Activated naive CD8-positive, alpha-beta T cell treated with anti-CD3 and anti-CD28 coated beads for 36 hours (primary cell): Measurements from ENCODE around the gene DUOX2. TPM values are rescaled to one million over a fixed set of nuclear protein-coding genes. Genes with fewer than 3 reads are reported as not detected.
"Not testable (repeated sequence)": the region's sequence is repeated elsewhere in the genome, so short reads cannot be mapped to it uniquely, and the experiment has no call there.

Experiments used
- DNase-seq: peaks from one replicate; pipeline ENCODE4 v3.0.0; 2021
- H3K27ac Mint-ChIP-seq: one replicate; pipeline ENCODE4 v1.8.0; 2022; ENCODE audit warnings: mild to moderate bottlenecking, moderate library complexity, mixed read lengths
- H3K27me3 Mint-ChIP-seq: one replicate; pipeline ENCODE4 v1.8.0; 2022; ENCODE audit warnings: mild to moderate bottlenecking, mixed read lengths
- H3K36me3 Mint-ChIP-seq: one replicate; pipeline ENCODE4 v1.8.0; 2021; ENCODE audit warnings: mild to moderate bottlenecking, mixed read lengths
- H3K4me1 Mint-ChIP-seq: one replicate; pipeline ENCODE4 v1.8.0; 2021; ENCODE audit warnings: mixed read lengths
- H3K4me3 Mint-ChIP-seq: one replicate; pipeline ENCODE4 v1.8.0; 2022; ENCODE audit warnings: mild to moderate bottlenecking, moderate library complexity, mixed read lengths
- H3K9me3 Mint-ChIP-seq: one replicate; pipeline ENCODE4 v1.8.0; 2022; ENCODE audit warnings: mixed read lengths
- total RNA-seq, 2 experiments: library from RNA; stranded (reverse); gene quantifications; one replicate each; pipeline ENCODE4 v1.2.3, GENCODE V29; 2021

Gene DUOX2
- total RNA-seq, 2 experiments from 2014 or later: not detected

DNA sequence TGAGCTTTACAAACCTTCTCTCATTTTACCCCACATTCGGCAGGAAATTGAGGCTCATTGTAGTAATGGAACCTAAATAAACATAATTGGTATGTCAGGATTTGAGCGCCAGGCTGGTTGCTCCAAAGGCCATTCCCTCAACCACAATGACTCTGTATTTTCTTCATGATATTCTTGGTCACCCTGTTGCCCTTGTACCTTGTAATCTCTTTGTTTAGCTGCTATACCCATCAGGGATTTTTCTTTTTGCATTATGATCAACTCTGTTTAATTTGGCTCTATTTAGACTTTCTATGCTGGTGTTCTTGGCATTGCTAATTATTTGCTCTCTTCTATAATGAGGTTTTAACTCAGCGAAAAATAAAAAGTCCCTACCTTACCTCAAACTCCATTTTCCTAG, 29.8 kb downstream of the DUOX2 start:
- Mint-ChIP-seq H3K36me3 (no peaks in the 10 kb centered on the region), H3K27me3 (peaks cover 13% of the 10 kb centered on the region), H3K9me3 (no peaks in the 10 kb centered on the region), H3K4me1 (no peaks in the 10 kb centered on the region), H3K27ac (no peak overlapping the region), H3K4me3 (no peak overlapping the region)
- DNase-seq: no peak

GRCh38 chr15:45083223-45083622, 30.7 kb downstream of the DUOX2 start:
- no peak overlapping the region for H3K4me3 Mint-ChIP-seq
- no peak overlapping the region for H3K27ac Mint-ChIP-seq
- no peak for DNase-seq
- no peaks in the 10 kb centered on the region for H3K9me3 Mint-ChIP-seq
- peaks cover 10% of the 10 kb centered on the region for H3K27me3 Mint-ChIP-seq
- H3K36me3 Mint-ChIP-seq: no peaks in the 10 kb centered on the region
- no peaks in the 10 kb centered on the region for H3K4me1 Mint-ChIP-seq

DNA sequence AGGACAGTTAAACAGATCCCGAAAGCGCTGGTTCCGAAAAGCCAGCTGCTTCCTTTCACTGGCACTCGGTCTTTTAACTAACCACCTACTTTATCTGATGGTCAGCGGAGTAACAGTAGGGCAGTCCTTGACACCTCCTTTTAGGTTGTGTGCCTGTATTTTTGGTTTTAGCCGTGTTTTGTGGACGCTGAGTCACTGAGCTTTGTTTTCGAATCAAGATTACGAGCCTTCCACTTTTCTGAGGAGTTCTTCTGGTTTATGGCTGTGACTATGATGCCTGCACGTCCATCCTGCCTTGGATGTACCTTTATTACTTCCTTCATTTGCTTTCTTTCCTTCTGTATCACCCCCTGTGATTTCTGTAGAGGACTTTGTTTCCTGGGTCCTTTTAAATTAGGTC, 31.6 kb downstream of the DUOX2 start:
- H3K4me3 Mint-ChIP-seq, H3K27ac Mint-ChIP-seq, H3K4me1 Mint-ChIP-seq, DNase-seq, H3K9me3 Mint-ChIP-seq, H3K36me3 Mint-ChIP-seq, H3K27me3 Mint-ChIP-seq: not testable (repeated sequence)

GRCh38 chr15:45080593-45080992, 33.4 kb downstream of the DUOX2 start:
- not testable (repeated sequence) for H3K4me3 Mint-ChIP-seq, H3K36me3 Mint-ChIP-seq, H3K9me3 Mint-ChIP-seq, H3K27me3 Mint-ChIP-seq, DNase-seq, H3K4me1 Mint-ChIP-seq, H3K27ac Mint-ChIP-seq

- H3K4me1 Mint-ChIP-seq: not testable (repeated sequence)
These were observed 34.2 kb downstream of the DUOX2 start for GRCh38 chr15:45079628-45080246.

DNA sequence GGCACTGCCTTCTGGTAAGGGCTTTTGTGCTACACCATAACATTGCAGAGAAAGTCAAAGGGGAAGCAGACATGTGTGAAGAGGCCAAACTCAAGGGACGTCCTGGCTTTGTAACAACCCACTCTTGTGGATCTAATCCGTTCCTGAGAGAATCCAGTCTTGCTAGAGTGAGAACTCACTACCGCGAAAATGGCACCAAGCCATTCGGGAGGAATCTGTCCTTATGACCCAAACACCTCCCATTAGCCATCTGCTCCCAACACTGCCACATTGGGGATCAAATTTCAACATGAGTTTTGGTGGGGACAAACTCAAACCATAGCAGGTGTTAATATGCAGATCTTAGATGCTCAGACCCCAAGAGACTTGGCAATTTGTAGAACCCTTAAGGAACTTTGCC, 34.8 kb downstream of the DUOX2 start:
- not testable (repeated sequence) for H3K4me1 Mint-ChIP-seq

More at GRCh38 chr15:45079628-45080246, 34.2 kb downstream of the DUOX2 start:
- not testable (repeated sequence) for H3K9me3 Mint-ChIP-seq, H3K36me3 Mint-ChIP-seq, DNase-seq, H3K4me3 Mint-ChIP-seq, H3K27me3 Mint-ChIP-seq, H3K27ac Mint-ChIP-seq

GRCh38 chr15:45077391-45077790, 36.6 kb downstream of the DUOX2 start:
- not testable (repeated sequence) for DNase-seq, H3K9me3 Mint-ChIP-seq, H3K4me1 Mint-ChIP-seq, H3K27me3 Mint-ChIP-seq, H3K4me3 Mint-ChIP-seq, H3K27ac Mint-ChIP-seq, H3K36me3 Mint-ChIP-seq

More for the DNA sequence above, 34.8 kb downstream of the DUOX2 start:
- H3K36me3 Mint-ChIP-seq, H3K27me3 Mint-ChIP-seq, DNase-seq, H3K4me3 Mint-ChIP-seq, H3K27ac Mint-ChIP-seq, H3K9me3 Mint-ChIP-seq: not testable (repeated sequence)

DNA sequence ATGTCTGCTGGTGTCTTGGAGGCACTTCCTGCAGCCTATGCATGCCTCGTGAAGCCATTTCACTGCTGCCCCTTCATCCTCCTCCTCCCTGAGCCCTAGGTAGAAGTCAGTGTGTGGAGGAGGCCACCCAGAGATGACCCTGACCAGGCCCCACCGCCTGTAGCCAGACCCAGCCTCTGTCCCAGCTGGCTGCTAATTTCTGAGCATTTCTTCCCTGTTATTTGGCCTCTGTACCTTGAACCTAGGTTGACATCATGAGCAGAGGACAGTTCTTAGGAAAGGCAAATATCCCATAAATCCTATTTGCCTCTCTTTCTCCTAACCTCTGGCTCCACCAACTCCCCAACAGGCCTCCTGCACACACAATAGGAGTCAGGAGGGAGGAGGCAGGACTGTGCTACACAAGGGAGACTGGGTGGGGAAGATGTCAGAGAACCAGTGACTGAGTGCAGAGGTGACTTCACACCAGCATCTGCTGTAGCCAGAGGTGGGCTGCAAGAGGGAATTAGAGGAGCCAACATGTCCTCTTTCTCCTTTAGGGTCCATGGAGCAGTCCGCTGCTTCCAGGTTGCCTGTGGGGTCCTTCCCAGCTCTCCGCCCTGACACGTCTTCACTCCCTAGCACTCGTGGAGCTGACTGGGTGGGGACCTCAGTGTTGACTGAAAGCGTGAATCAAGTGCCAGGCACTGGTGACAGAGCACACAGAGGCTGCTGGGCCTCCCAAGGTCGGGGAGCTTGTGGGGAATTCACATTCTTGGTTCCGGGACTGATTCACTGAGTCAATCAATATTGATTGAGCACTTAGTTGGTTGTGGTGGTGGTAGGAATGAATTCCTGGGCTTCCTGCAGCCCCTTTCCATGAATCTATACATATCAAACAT, 38.3 kb downstream of the DUOX2 start:
- not testable (repeated sequence) for H3K9me3 Mint-ChIP-seq, H3K27me3 Mint-ChIP-seq, DNase-seq, H3K27ac Mint-ChIP-seq, H3K36me3 Mint-ChIP-seq, H3K4me1 Mint-ChIP-seq, H3K4me3 Mint-ChIP-seq

DNA sequence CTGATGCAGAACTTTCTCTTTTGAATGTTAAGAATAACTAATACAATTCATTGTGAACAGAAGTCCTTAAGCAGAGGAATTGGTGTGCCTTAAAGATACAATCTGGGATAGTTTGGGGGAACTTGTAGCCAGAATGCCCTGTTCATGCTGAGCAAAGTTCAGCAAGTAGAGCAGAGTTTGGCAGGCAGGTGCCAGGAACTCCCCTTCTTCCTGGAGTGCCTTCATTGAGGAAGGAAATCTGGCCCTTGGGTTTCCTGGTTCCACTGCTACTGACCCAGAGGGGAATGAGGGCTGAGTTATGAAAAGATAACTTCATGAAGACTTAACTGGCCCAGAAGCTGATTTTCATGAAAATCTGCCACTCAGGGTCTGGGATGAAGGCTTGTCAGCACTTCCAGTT, 40.4 kb downstream of the DUOX2 start:
- H3K27ac Mint-ChIP-seq, H3K4me1 Mint-ChIP-seq, H3K9me3 Mint-ChIP-seq, H3K27me3 Mint-ChIP-seq, H3K4me3 Mint-ChIP-seq, DNase-seq, H3K36me3 Mint-ChIP-seq: not testable (repeated sequence)

GRCh38 chr15:45069942-45070360, 44.0 kb downstream of the DUOX2 start:
- H3K27me3 Mint-ChIP-seq, H3K27ac Mint-ChIP-seq, H3K9me3 Mint-ChIP-seq, H3K4me3 Mint-ChIP-seq, H3K36me3 Mint-ChIP-seq, DNase-seq, H3K4me1 Mint-ChIP-seq: not testable (repeated sequence)

DNA sequence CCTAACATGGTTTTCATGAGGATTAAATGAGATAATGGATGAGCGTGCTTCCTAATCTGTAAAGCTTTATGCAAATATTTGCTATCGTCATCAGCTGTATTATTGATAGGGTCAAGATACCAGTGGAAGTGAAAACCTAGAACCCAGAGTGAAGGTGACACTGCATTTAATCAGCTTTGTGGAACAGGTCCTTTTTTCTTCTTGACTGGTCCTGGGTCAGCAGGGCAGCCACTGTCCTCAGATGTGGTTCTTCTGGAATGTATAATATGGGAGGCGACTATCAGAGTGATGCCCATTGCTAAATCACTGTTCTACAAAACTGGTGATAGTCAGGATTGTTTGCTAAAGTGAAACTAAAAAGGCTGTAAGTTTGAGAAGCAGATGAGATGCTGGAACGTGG, 49.6 kb downstream of the DUOX2 start:
- no peak for DNase-seq
- H3K9me3 Mint-ChIP-seq: no peaks in the 10 kb centered on the region
- H3K4me1 Mint-ChIP-seq: peaks cover 8% of the 10 kb centered on the region
- H3K36me3 Mint-ChIP-seq: peaks cover 21% of the 10 kb centered on the region
- H3K4me3 Mint-ChIP-seq: no peak overlapping the region
- no peak overlapping the region for H3K27ac Mint-ChIP-seq
- no peaks in the 10 kb centered on the region for H3K27me3 Mint-ChIP-seq

GRCh38 chr15:45062301-45062700, 51.7 kb downstream of the DUOX2 start:
- not testable (repeated sequence) for H3K9me3 Mint-ChIP-seq, H3K27me3 Mint-ChIP-seq, H3K27ac Mint-ChIP-seq, DNase-seq, H3K4me3 Mint-ChIP-seq, H3K4me1 Mint-ChIP-seq
- peaks cover 35% of the 10 kb centered on the region for H3K36me3 Mint-ChIP-seq

GRCh38 chr15:45058690-45059675, 55.0 kb downstream of the DUOX2 start:
- not testable (repeated sequence) for H3K4me3 Mint-ChIP-seq, H3K4me1 Mint-ChIP-seq, DNase-seq, H3K27me3 Mint-ChIP-seq, H3K27ac Mint-ChIP-seq, H3K9me3 Mint-ChIP-seq
- H3K36me3 Mint-ChIP-seq: peaks cover 47% of the 10 kb centered on the region

- not testable (repeated sequence) for DNase-seq, H3K27ac Mint-ChIP-seq, H3K9me3 Mint-ChIP-seq, H3K27me3 Mint-ChIP-seq, H3K4me3 Mint-ChIP-seq, H3K4me1 Mint-ChIP-seq
- H3K36me3 Mint-ChIP-seq: peaks cover 69% of the 10 kb centered on the region
These were observed 61.3 kb downstream of the DUOX2 start for GRCh38 chr15:45052676-45053075.

- no peak for DNase-seq
- Mint-ChIP-seq H3K4me1 (no peaks in the 10 kb centered on the region), H3K9me3 (peaks cover 5% of the 10 kb centered on the region), H3K36me3 (peaks cover 66% of the 10 kb centered on the region), H3K27ac (no peak overlapping the region), H3K4me3 (no peak overlapping the region), H3K27me3 (no peaks in the 10 kb centered on the region)
These were observed 63.4 kb downstream of the DUOX2 start for GRCh38 chr15:45050587-45050986.
